CD14-positive monocyte (primary cell): Measurements from ENCODE around the gene NUP153. TPM values are rescaled to one million over a fixed set of nuclear protein-coding genes. Genes with fewer than 3 reads are reported as not detected.

ENCODE experiments used
- DNase-seq, 3 donors: peaks; one replicate each; pipeline ENCODE4 v3.0.0-alpha.2; 2011 to 2022
- H2AFZ ChIP-seq: 2 replicates; pipeline ENCODE4 v1.6.0; 2012; ENCODE audit warnings: mild to moderate bottlenecking, low read depth, low read length, inconsistent platforms; ENCODE audit not compliant: insufficient read depth, poor library complexity, severe bottlenecking
- H3K27ac ChIP-seq, 2 donors: 1 replicate in 1 of 2; 2 replicates in 1 of 2; pipeline ENCODE4 v1.5.1; 2012 to 2013; ENCODE audit warnings: low read length in 2 of 2, control low read depth in 1 of 2, inconsistent platforms in 1 of 2, low read depth in 1 of 2, mild to moderate bottlenecking in 1 of 2
- H3K27me3 ChIP-seq, 2 donors: one replicate each; pipeline versions ENCODE4 v1.6.0 to v1.6.1; 2011 to 2013; ENCODE audit warnings: low read length in 2 of 2; ENCODE audit not compliant: control insufficient read depth in 2 of 2, insufficient read depth in 2 of 2
- H3K36me3 ChIP-seq, 2 donors: replicated peaks in 1 of 2; 1 replicate in 1 of 2; 2 replicates in 1 of 2; pipeline versions ENCODE4 v1.5.1 to v1.6.1; 2012 to 2013; ENCODE audit warnings: low read length in 2 of 2, control low read depth in 1 of 2, inconsistent platforms in 1 of 2, mild to moderate bottlenecking in 1 of 2; ENCODE audit not compliant: insufficient read depth in 2 of 2, control insufficient read depth in 1 of 2
- H3K4me1 ChIP-seq, 2 donors: 1 replicate in 1 of 2; 2 replicates in 1 of 2; pipeline versions ENCODE4 v1.5.1 to v1.6.1; 2012 to 2013; ENCODE audit warnings: low read length in 2 of 2, control low read depth in 1 of 2, inconsistent platforms in 1 of 2, mild to moderate bottlenecking in 1 of 2, moderate library complexity in 1 of 2; ENCODE audit not compliant: insufficient read depth in 2 of 2, control insufficient read depth in 1 of 2
- H3K4me2 ChIP-seq: replicated peaks from 2 replicates; pipeline ENCODE3; 2012; ENCODE audit warnings: low read length, moderate library complexity, mild to moderate bottlenecking; ENCODE audit not compliant: poor library complexity, severe bottlenecking; ENCODE audit errors: extremely low read depth
- H3K4me3 ChIP-seq, 3 experiments: fragments of 200-600 bp in 1 of 3; sonication (generic) in 1 of 3; replicated peaks in 1 of 3; 1 replicate in 2 of 3; 2 replicates in 1 of 3; pipeline ENCODE4 v1.5.1; 2011 to 2013; ENCODE audit warnings: low read length in 3 of 3, mild to moderate bottlenecking in 3 of 3, control low read depth in 2 of 3, low read depth in 2 of 3, inconsistent platforms in 1 of 3, moderate library complexity in 1 of 3
- H3K79me2 ChIP-seq: 2 replicates; pipeline ENCODE4 v1.6.0; 2012; ENCODE audit warnings: mild to moderate bottlenecking, control low read depth, inconsistent platforms, low read length, moderate library complexity; ENCODE audit not compliant: insufficient read depth
- H3K9ac ChIP-seq: 2 replicates; pipeline ENCODE4 v1.6.0; 2017; ENCODE audit warnings: low read length, mild to moderate bottlenecking; ENCODE audit not compliant: insufficient read depth, poor library complexity, severe bottlenecking
- H3K9me3 ChIP-seq, 2 donors: replicated peaks in 1 of 2; 1 replicate in 1 of 2; 2 replicates in 1 of 2; pipeline versions ENCODE4 v1.5.1 to v1.6.1; 2012 to 2013; ENCODE audit warnings: low read length in 2 of 2, control low read depth in 1 of 2; ENCODE audit not compliant: control insufficient read depth in 1 of 2, insufficient read depth in 1 of 2
- H4K20me1 ChIP-seq: 2 replicates; pipeline ENCODE4 v1.6.0; 2012; ENCODE audit warnings: mild to moderate bottlenecking, low read length, control low read depth, moderate library complexity; ENCODE audit not compliant: insufficient read depth
- H3K27ac Mint-ChIP-seq, 7 donors: one replicate each; pipeline ENCODE4 v1.8.0; 2020; ENCODE audit warnings: mild to moderate bottlenecking in 7 of 7, mixed read lengths in 7 of 7, moderate library complexity in 6 of 7, inconsistent platforms in 2 of 7
- H3K27me3 Mint-ChIP-seq, 3 donors: one replicate each; pipeline ENCODE4 v1.8.0; 2021 to 2022; ENCODE audit warnings: low read depth in 3 of 3, mild to moderate bottlenecking in 3 of 3, mixed read lengths in 3 of 3, moderate library complexity in 3 of 3, inconsistent platforms in 1 of 3
- H3K36me3 Mint-ChIP-seq, 2 donors: one replicate each; pipeline ENCODE4 v1.8.0; 2020; ENCODE audit warnings: mixed read lengths in 2 of 2, inconsistent platforms in 1 of 2, mild to moderate bottlenecking in 1 of 2
- H3K4me1 Mint-ChIP-seq: one replicate; pipeline ENCODE4 v1.8.0; 2020; ENCODE audit warnings: mild to moderate bottlenecking, mixed read lengths
- H3K4me3 Mint-ChIP-seq, 2 donors: one replicate each; pipeline ENCODE4 v1.8.0; 2020; ENCODE audit warnings: mild to moderate bottlenecking in 2 of 2, mixed read lengths in 2 of 2, moderate library complexity in 1 of 2
- H3K9me3 Mint-ChIP-seq, 7 donors: one replicate each; pipeline ENCODE4 v1.8.0; 2020 to 2022; ENCODE audit warnings: mixed read lengths in 7 of 7, mild to moderate bottlenecking in 6 of 7, moderate library complexity in 6 of 7, inconsistent platforms in 2 of 7
- WGBS: methylation state at CpG from one replicate; pipeline ENCODE4 v1.1.5; 2013; ENCODE audit warnings: missing lambda C conversion rate; ENCODE audit not compliant: insufficient coverage; 5-methylcytosine and 5-hydroxymethylcytosine counted together
- intact Hi-C, 2 donors: fragments of 100-400 bp; cut with micrococcal nuclease; formaldehyde crosslinking; loops; one replicate each; pipeline versions ENCODE4 v1.15.0 to v1.15.1; 2023
- polyA plus RNA-seq, 3 donors: library from polyadenylated mRNA; depleted of rRNA in 1 of 3; unstranded in 2 of 3; stranded (reverse) in 1 of 3; fragments of 300-500 nt in 2 of 3; fragments of >200 nt in 1 of 3; fragmentation: Illumina TruSeq in 2 of 3; gene quantifications; 1 replicate in 2 of 3; 2 replicates in 1 of 3; pipeline ENCODE4 v1.2.3, GENCODE V29; 2012 to 2021
- TF ChIP-seq, protein P1 (sequence below): fragments of 200-600 bp; IDR thresholded peaks from one replicate; pipeline ENCODE4 v1.8.0; 2022; ENCODE audit warnings: antibody characterized with exemption, mild to moderate bottlenecking

The NUP153 gene
- polyA plus RNA-seq, 3 donors: 0.99 to 13.8 (median 2.3) TPM

DNA sequence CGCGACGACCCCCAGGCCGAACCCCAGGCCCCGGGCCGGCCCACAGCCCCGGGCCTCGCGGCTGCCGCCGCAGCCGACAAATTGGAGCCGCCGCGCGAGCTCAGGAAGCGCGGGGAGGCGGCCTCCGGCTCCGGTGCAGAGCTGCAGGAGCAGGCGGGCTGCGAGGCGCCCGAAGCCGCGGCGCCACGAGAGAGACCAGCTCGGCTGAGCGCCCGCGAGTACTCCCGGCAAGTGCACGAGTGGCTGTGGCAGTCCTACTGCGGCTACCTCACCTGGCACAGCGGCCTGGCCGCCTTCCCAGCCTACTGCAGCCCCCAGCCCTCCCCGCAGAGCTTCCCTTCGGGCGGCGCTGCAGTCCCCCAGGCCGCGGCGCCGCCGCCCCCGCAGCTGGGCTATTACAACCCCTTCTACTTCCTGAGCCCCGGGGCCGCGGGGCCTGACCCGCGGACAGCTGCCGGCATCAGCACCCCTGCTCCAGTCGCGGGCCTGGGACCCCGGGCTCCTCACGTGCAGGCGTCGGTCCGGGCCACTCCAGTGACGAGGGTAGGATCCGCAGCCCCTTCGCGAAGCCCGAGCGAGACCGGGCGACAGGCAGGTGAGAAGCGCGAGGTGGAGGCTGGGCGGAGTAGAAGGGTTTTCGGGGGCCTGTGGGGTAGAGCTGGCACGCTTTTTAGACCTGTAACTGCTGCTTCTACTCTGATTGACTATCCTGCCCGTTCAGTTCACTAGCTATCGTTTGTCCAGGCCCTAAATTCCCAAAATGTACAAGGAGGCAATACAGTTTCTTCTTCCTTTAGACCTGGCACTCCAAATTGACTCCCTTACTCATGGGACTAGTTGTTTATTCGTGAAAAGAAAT is 106.0 kb downstream of the NUP153 start:
- peaks cover 0 to 3% (median 0%) of the 10 kb centered on the region in 3 donors for H3K27me3 Mint-ChIP-seq
- H2AFZ ChIP-seq: peak overlapping the region; percentile 89
- peak overlapping the region; percentile 24 to 93 for H3K27ac ChIP-seq
- no peaks in the 10 kb centered on the region for H4K20me1 ChIP-seq
- WGBS: under 1% methylated on average over 74 of the region's 77 CpGs
- H3K27ac Mint-ChIP-seq: peak overlapping the region; percentile 5 to 94 (median 85)
- peaks cover 20 to 25% of the 10 kb centered on the region in 2 donors for H3K4me1 ChIP-seq
- H3K27me3 ChIP-seq: no peaks in the 10 kb centered on the region
- peak overlapping the region; percentile 94 for H3K9ac ChIP-seq
- peak in 2 of 3 donors; percentile 16 to 27 for DNase-seq
- peak overlapping the region; percentile 49 to 86 (median 71) for H3K4me3 ChIP-seq
- peak overlapping the region; percentile 86 for H3K4me2 ChIP-seq
- H3K36me3 ChIP-seq: peaks cover 10 to 21% of the 10 kb centered on the region in 2 donors
- peaks cover 33% of the 10 kb centered on the region for H3K4me1 Mint-ChIP-seq
- peaks cover 23 to 30% of the 10 kb centered on the region in 2 donors for H3K36me3 Mint-ChIP-seq
- H3K9me3 ChIP-seq: no peaks in the 10 kb centered on the region
- intact Hi-C loops: loop anchor here (5.0 to 10.0 kb wide), 2 partner anchors 104 to 107 kb away; partner anchors contain the start of gene NUP153 (in 2 of the 2)
- H3K79me2 ChIP-seq: peaks cover 17% of the 10 kb centered on the region
- peaks cover 0 to 5% (median 0%) of the 10 kb centered on the region in 7 donors for H3K9me3 Mint-ChIP-seq
- H3K4me3 Mint-ChIP-seq: peak overlapping the region; percentile 84 to 90
- TF ChIP-seq, protein P1, sequence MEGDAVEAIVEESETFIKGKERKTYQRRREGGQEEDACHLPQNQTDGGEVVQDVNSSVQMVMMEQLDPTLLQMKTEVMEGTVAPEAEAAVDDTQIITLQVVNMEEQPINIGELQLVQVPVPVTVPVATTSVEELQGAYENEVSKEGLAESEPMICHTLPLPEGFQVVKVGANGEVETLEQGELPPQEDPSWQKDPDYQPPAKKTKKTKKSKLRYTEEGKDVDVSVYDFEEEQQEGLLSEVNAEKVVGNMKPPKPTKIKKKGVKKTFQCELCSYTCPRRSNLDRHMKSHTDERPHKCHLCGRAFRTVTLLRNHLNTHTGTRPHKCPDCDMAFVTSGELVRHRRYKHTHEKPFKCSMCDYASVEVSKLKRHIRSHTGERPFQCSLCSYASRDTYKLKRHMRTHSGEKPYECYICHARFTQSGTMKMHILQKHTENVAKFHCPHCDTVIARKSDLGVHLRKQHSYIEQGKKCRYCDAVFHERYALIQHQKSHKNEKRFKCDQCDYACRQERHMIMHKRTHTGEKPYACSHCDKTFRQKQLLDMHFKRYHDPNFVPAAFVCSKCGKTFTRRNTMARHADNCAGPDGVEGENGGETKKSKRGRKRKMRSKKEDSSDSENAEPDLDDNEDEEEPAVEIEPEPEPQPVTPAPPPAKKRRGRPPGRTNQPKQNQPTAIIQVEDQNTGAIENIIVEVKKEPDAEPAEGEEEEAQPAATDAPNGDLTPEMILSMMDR: no peak

DNA sequence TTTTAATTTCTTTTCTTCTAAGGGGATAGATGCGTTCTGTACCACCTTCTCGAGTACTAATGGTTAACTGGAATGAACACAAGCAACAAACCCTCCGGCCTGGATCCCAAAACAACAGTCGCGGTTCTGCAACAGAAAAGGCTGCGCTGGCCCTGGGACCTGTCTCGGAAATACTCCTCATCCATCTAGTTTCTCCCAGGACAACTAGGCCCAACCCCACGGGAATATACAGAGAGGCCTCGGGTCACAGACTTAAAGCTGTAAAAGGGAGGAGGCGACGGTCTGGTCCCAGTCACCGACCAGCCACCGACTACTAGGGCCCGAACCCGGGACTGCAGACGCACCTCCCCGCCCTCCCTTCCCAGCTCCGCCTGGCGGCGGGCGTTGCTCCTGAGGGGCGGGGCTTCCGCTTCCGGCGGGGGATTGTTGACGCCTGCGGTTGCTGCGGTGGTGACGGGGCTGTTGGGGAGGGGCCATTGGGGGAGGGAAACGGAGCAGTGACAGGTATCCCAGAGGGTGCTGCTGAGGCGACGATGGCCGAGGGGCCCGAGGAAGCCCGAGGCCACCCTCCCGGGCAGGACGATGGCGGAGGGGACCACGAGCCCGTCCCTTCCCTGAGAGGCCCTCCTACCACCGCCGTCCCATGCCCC is 106.7 kb downstream of the NUP153 start, which contains the start of gene FAM8A1:
TSS of gene FAM8A1 (plus strand) at position 426 of the 650 bp plus-strand sequence. CDS start at position 534, 108 bp downstream.
- peak within 1 kb of the TSS; percentile 49 to 86 (median 71) for H3K4me3 ChIP-seq
- peak within 1 kb of the TSS; percentile 86 for H3K4me2 ChIP-seq
- peak within 1 kb of the TSS; percentile 94 for H3K9ac ChIP-seq
- no peaks in the 10 kb centered on the region for H3K9me3 ChIP-seq
- H3K4me1 Mint-ChIP-seq: peaks cover 31% of the 10 kb centered on the region
- peaks cover 9 to 21% of the 10 kb centered on the region in 2 donors for H3K36me3 ChIP-seq
- intact Hi-C loops: loop anchor here (5.0 to 10.0 kb wide), 2 partner anchors 105 to 107 kb away; partner anchors contain the start of gene NUP153 (in 2 of the 2)
- TF ChIP-seq, protein P1: peak; percentile 64
- 14% methylated on average over 26 of the region's 42 CpGs for WGBS
- H3K36me3 Mint-ChIP-seq: peaks cover 19 to 27% of the 10 kb centered on the region in 2 donors
- no peaks in the 10 kb centered on the region for H4K20me1 ChIP-seq
- peak; percentile 86 to 92 (median 92) for DNase-seq
- no peaks in the 10 kb centered on the region for H3K27me3 ChIP-seq
- H3K79me2 ChIP-seq: peaks cover 17% of the 10 kb centered on the region
- H2AFZ ChIP-seq: peak within 1 kb of the TSS; percentile 89
- H3K9me3 Mint-ChIP-seq: peaks cover 0 to 5% (median 0%) of the 10 kb centered on the region in 7 donors
- H3K27ac ChIP-seq: peak within 1 kb of the TSS; percentile 24 to 93
- peaks cover 20 to 25% of the 10 kb centered on the region in 2 donors for H3K4me1 ChIP-seq
- H3K27me3 Mint-ChIP-seq: peaks cover 0 to 3% (median 0%) of the 10 kb centered on the region in 3 donors
- peak within 1 kb of the TSS; percentile 85 to 94 (median 89) for H3K27ac Mint-ChIP-seq
- H3K4me3 Mint-ChIP-seq: peak within 1 kb of the TSS; percentile 84 to 90
